Transverse colon (tissue), 3 donors: ENCODE measurements around the gene LRRC36.

Experiments
- CTCF ChIP-seq, 5 experiments: fragments of 200-600 bp in 3 of 5; fragments of 450-650 bp in 2 of 5; sonication (generic) in 3 of 5; IDR thresholded peaks; 1 replicate in 2 of 5; 2 replicates in 3 of 5; pipeline ENCODE4 v1.5.1; 2016 to 2017; ENCODE audit warnings: antibody characterized with exemption in 5 of 5, inconsistent platforms in 3 of 5, mild to moderate bottlenecking in 2 of 5, moderate library complexity in 1 of 5
- EP300 ChIP-seq: sonication (generic); formaldehyde crosslinking; IDR thresholded peaks from one replicate; pipeline ENCODE4 v1.6.1; 2017; ENCODE audit warnings: antibody characterized with exemption, low read depth

- no peak for TF ChIP-seq CTCF (IDR thresholded peaks at IDR 0.05)
- no peak for TF ChIP-seq EP300
These were observed 61.0 kb downstream of the LRRC36 start for GRCh38 chr16:67387479-67388079.
